ENCODE data around the gene AAK1. TPM values are rescaled to one million over a fixed set of nuclear protein-coding genes. Genes with fewer than 3 reads are reported as not detected.

Gene AAK1
- total RNA-seq, 1 experiment from 2014 or later = 30.6 TPM

- H3K79me2 ChIP-seq (ENCODE audit: insufficient read depth, low read length) = no peaks in the 10 kb centered on the region; the same call in 1 of the 2 replicates
- H3T11ph ChIP-seq (ENCODE audit: low read length) = no peak overlapping the region
- no peak overlapping the region for H2AK5ac ChIP-seq (ENCODE audit: insufficient read length, low read length)
- no peak overlapping the region for H4K91ac ChIP-seq (ENCODE audit: insufficient read length, low read depth, low read length)
- no peak overlapping the region for H3K4me3 Mint-ChIP-seq
- H3K9me3 ChIP-seq (ENCODE audit: control insufficient read depth, low read depth, low read length) = no peaks in the 10 kb centered on the region
- no peak overlapping the region for H3K23ac ChIP-seq (ENCODE audit: insufficient read length, low read depth, low read length)
- TF ChIP-seq CTCF (conservative IDR thresholded peaks at IDR 0.05) = no peak
- H3K27ac Mint-ChIP-seq = no peak overlapping the region; a peak in 1 of 7 replicates
- peaks cover 9 to 14% of the 10 kb centered on the region in 2 experiments for H3K4me1 Mint-ChIP-seq
- no peak overlapping the region for H2AFZ ChIP-seq (ENCODE audit: low read length)
- no peak overlapping the region for H4K5ac ChIP-seq (ENCODE audit: insufficient read length, low read depth, low read length)
- H3K27ac ChIP-seq (ENCODE audit: insufficient read length, low read depth, low read length) = no peak overlapping the region
- H2BK12ac ChIP-seq (ENCODE audit: insufficient read length, low read depth, low read length) = no peak overlapping the region
- no peak overlapping the region for H2BK15ac ChIP-seq (ENCODE audit: low read depth, low read length)
- H2BK20ac ChIP-seq (ENCODE audit: low read depth, low read length, poor library complexity, severe bottlenecking) = no peak overlapping the region
- no peak for DNase-seq
- H4K20me1 ChIP-seq (ENCODE audit: control insufficient read depth, insufficient read depth, insufficient read length) = no peaks in the 10 kb centered on the region
- WGBS (ENCODE audit: extremely low coverage, insufficient read length, low lambda C conversion rate) = no CpG with 5 or more reads among the region's 4 CpGs
- no peak overlapping the region for H3K18ac ChIP-seq (ENCODE audit: insufficient read length, low read depth, low read length)
- H3K36me3 Mint-ChIP-seq (ENCODE audit: insufficient read depth in 1 of 3, low read depth in 3 of 3) = no peaks in the 10 kb centered on the region
- H3K4ac ChIP-seq (ENCODE audit: low read depth, low read length) = no peak overlapping the region
- no peaks in the 10 kb centered on the region for H3K79me1 ChIP-seq (ENCODE audit: insufficient read depth, low read depth, low read length, poor library complexity, severe bottlenecking)
- no peaks in the 10 kb centered on the region for H3K27me3 ChIP-seq (ENCODE audit: insufficient read depth, low read length)
- no peak overlapping the region for H2BK120ac ChIP-seq (ENCODE audit: low read depth, low read length, poor library complexity, severe bottlenecking)
- H3K56ac ChIP-seq (ENCODE audit: insufficient read length, low read depth, low read length) = no peak overlapping the region
- H3K27me3 Mint-ChIP-seq (ENCODE audit: low read depth) = no peaks in the 10 kb centered on the region
- no peak overlapping the region for H2BK5ac ChIP-seq (ENCODE audit: insufficient read length, low read length)
- H3K4me1 ChIP-seq (ENCODE audit: insufficient read depth, low read length) = no peaks in the 10 kb centered on the region
- H3K23me2 ChIP-seq (ENCODE audit: insufficient read length, low read depth, low read length, poor library complexity, severe bottlenecking) = no peaks in the 10 kb centered on the region
- H3K4me2 ChIP-seq (ENCODE audit: insufficient read depth, insufficient read length, low read length) = no peak overlapping the region
- no peak overlapping the region for H3K14ac ChIP-seq (ENCODE audit: insufficient read depth, low read length)
- no peak overlapping the region for H3K9ac ChIP-seq (ENCODE audit: extremely low read depth, insufficient read length, low read length)
- no peak overlapping the region for H4K8ac ChIP-seq (replicated peaks; ENCODE audit: insufficient read length, low read depth, low read length)
- H3K9me3 Mint-ChIP-seq = no peaks in the 10 kb centered on the region
Measured at GRCh38 chr2:69566669-69567068, 76.9 kb downstream of the AAK1 start.
